Measurements from ENCODE around the gene SETD1B.
"Not testable (repeated sequence)": the region's sequence is repeated elsewhere in the genome, so short reads cannot be mapped to it uniquely, and the experiment has no call there.

Gene SETD1B

DNA sequence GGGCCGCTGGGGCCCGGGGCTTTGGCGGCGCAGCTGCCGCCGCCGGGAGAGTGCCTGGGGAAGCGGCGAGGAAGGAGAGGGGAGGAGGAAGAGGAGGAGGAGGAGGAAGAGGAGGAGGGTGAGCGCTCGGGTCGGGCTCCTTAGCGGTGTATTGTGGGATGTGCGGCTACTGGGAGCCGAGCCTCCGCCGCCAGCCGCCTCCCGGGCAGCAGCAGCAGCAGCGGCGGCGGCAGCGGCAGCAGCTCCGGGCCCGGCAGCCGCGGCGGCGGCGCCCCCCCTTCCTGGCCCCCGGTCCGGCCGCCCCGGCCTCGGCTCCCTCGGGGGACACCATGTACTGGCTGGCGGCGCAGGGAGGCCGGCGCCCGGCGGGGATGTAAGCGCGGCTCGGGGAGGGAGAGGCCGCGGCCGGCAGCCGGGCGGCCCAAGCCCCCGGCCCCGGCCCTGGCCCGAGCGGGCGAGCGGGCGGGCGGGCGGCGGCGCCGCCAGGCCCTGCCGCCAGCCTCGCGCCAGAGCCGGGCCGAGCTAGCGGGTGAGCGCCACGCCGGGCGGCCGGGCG, at the start of gene SETD1B:
TSS of gene SETD1B (plus strand) at position 149 of the 556 bp plus-strand sequence. CDS start 729 bp downstream, outside the sequence.
- peak; percentile 41 for DNase-seq

DNA sequence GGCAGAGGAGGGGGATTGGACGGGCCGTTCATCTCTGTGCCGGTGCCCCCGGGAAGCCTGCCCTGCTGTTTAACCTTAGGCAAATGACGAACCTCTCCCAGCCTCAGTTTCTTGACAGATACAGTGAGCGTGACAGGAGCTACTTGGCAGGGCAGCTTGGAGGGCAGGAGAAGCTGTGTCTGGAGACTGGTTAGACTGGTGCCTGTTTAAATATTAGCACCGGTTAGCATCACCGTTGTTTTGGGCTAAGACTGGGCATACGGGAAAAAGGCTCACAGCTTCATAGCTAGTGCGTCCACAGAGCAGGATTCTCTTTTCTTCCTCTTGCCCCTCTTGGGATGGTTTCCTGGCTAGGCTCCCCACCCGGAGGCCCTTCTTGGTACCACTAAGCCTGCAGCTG, 49.0 kb upstream of the SETD1B start:
- no peak for DNase-seq

GRCh38 chr12:121755591-121755990, 48.2 kb upstream of the SETD1B start:
- DNase-seq: no peak

DNA sequence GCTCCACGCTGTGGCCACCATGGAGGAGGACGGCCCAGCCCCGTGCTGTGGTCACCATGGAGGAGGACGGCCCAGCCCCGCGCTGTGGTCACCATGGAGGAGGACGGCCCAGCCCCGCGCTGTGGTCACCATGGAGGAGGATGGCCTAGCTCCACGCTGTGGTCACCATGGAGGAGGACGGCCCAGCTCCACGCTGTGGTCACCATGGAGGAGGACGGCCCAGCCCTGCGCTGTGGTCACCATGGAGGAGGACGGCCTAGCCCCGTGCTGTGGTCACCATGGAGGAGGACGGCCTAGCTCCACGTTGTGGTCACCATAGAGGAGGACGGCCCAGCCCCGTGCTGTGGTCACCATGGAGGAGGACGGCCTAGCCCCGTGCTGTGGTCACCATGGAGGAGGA, 45.3 kb upstream of the SETD1B start:
- DNase-seq: not testable (repeated sequence)

DNA sequence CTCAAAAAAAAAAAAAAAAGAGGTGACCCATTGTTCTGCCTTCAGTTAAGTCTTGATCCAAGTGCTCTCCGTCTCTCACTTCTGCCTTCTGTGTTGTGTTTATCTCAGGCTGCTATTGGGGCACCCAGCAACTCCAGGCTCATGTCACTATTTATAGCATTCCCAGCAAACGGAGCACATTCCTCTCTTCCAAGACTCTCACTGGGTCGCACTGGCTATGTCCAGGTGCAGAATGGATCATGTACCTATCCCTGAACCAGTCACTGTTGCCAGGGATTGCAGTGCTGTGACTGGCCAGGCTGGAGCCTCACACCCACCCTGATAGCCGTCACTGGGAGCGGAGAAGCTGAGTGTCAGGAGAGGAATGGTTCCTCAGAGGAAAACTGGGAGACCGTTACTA, 41.5 kb upstream of the SETD1B start:
- DNase-seq: no peak

DNA sequence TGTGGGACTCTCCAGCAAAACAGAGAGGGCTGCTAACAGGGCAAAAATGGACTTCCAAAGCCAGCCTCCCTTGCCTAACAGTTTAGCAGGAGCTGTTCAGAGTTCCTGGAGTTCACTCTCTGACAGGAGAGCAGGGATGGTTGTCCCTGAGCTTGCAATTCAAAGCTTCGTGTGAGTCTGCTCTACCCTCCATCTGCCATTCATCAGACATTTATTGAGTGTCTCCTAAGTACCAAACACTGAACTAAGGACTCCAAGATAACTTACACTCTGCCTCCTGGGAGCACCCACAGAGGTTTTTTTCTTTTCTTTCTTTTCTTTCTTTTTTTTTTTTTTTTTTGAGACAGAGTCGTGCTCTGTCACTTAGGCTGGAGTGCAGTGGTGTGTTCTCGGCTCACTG, 39.0 kb upstream of the SETD1B start:
- no peak for DNase-seq

DNA sequence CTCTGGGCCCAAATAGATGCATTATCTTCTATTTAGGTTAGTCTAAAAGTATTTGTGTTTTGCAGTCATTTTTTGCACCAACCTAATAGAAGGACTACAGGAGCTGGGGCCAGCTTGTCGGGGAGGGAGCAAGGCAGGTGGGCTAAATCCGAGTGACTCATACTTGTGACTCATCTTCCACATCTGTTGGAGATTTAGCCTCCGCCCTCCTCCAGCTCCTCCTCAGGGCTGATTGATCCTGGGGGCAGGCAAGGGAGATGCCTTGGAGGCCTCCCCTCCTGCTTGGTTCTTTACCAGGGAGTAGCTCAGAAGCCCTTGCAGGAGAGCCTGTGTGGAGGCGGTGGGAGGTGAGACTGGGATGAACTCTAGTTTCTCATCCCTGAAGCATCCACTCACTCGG, 38.2 kb upstream of the SETD1B start:
- no peak for DNase-seq

- no peak for DNase-seq
Observed at GRCh38 chr12:121766290-121767039, 37.3 kb upstream of the SETD1B start.

DNA sequence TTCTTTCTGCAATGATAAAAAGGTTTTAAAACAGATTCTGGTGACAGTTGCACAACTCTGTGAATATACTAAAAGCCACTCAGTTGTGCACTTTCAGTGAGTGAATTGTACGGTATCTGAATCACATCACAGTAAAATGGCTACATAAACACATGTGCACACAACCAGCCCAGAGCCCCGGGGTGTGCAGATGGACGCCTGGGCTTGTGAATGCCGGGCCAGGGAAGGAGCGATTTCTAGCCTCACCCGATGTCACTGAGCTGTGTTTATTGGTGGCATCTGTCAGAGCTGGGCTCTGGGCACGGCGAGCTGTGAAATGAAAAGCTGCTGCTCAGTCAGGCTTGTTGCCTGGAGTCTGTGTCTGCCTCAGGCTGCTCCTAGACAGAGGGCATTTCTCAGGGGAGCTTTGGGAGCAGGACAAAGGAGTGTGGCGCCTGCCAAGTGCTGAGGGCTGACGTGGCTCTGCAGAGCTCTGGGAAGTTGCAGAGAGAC, 36.2 kb upstream of the SETD1B start:
- DNase-seq: no peak

- DNase-seq: no peak
Observed at GRCh38 chr12:121769297-121769830, 34.4 kb upstream of the SETD1B start.

DNA sequence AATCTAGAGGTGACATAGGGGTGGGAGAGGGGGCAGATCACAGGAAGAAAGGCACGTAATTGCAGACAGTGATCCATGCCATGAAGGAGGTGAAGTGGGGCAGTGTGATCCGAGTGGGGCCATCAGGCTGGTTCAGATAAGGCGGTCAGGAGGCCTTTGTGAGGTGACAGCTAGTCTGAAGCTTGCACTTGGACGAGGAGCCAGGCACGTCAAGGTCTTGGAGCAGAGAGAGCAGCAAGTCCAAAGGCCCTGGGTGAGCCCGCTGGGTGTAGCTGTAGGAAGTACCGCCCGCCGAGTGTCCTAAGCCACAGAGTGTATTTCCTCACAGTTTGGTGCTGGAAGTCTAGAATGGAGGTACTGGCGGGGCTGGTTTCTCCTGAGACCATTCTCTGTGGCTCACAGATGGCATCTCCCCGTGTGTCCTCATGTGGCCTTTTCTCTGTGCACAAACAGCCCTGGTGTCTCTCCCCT, 33.9 kb upstream of the SETD1B start:
- DNase-seq: no peak

DNA sequence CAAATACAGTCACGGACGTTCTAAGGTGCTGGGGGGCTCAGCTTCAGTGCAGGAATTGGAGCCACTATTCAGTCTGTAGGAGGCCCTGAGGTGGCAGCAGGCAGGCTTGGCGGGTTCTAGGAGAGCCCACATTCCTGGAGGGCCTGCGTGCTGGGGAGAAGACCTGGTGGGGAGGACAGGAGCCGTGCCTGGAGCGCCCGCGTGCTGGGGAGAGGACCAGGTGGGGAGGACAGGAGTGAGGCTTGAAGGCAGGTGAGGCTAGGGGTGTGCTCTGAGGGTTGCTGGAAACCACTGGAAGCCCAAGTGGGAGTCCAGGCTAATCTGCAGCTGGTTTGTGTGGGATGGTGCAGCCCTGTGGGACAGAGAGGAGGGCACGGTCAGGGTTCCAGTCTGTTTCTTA, 33.4 kb upstream of the SETD1B start:
- DNase-seq: no peak

GRCh38 chr12:121770813-121771625, 32.8 kb upstream of the SETD1B start:
- DNase-seq: no peak

DNA sequence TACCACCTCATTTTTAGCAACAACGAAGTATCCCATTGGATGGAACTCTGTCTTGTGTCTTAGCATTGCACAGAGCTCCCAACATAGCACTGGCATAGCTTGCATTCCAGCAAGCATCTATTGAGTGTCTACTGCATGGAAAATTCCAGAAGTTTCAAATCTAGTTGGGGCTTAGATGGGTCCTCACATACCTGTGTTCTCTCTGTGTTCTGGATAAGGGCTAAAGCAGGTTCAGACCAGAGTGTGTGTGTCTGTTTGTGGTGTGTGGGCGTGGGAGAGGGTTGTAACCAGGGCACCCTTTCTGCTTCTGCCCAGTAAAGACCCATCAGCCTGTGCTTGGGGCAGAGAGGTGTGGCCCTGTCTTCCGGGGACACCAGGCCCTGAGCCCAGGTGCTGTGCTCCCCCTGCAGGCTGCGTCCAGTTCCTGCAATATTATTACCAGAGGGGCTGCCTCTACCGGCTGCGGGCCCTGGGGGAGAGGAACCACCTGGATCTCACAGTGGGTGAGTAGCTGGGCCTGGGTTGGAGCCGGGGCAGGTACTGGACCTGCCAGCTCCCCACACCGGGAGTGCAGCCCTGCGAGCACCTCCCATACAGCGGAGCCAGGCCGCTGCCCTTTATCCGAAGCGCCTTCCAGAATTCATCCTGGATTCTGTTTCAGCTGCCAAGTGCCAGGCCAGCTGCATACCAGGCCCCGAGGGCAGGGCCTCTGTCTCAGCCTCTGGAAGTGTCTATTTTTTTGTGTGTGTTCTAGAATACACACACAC, 30.6 kb upstream of the SETD1B start:
- peak; percentile 68 for DNase-seq

GRCh38 chr12:121774968-121775474, 28.8 kb upstream of the SETD1B start:
- no peak for DNase-seq

- no peak for DNase-seq
Observed at GRCh38 chr12:121775501-121775900, 28.3 kb upstream of the SETD1B start.

DNA sequence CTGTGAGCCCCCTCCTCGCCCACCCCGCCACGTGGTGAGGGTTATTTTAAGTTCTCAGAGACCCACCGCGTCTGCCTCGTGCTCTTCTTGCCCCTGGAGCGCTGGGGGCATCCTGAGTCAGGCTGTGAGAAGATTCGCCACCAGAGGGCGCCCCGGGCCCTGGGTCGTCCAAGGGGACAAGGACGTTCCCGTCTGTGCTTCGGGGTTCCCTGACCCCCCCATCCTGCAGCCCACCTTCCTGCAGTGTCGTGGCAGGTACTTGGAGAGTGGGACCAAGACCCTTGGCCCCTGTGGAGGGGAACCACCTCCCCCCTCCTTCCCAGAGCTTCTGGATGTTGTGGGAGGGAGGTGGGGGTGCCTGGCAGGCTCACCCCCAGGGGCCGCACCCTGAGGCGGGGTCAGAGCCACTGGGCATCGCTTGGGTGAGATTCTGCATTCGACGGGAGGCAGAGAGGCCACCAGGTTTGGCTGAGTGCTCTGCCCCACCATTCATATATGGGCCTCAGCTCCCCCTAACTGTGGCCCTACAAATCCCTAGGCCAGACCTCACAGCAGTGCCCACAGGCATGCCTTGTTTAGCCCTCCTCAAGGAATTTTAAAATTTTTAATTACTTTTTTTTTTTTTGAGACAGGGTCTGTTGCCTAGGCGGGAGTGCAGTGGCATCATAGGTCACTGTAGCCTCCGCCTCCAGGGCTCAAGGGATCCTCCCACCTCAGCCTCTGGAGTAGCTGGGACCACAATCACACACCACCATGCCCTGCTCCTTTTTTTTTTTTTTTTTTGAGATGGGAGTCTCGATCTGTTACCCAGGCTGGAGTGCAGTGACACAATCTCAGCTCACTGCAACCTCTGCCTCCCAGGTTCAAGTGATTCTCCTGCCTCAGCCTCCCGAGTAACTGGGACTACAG, 27.4 kb upstream of the SETD1B start:
- peak; percentile 76 for DNase-seq

GRCh38 chr12:121778567-121779421, 25.0 kb upstream of the SETD1B start:
- no peak for DNase-seq

DNA sequence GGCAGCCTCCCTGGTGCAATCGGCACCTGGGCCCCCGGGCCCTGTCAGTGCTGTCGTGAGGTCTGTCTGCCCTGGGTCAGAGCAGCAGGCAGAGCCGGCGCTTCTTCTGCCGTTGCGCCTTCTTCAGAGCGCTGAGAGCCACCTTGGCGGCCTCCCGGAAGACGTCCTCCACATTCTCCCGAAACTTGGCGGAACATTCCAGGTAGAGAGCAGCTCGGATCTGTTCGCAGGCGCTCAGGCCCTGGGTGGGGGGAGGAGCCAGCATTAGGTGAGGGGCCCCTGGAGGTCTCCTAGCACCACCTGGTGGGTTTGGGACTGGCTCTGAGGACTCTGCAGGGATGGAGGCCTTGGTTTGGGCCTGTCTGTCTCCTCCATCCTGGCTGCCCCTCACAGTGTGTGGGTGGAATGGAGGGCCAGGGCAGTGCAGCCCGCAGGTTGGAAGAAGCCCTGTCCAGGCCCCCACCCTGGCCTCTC, 24.4 kb upstream of the SETD1B start:
- no peak for DNase-seq

- no peak for DNase-seq
Observed at GRCh38 chr12:121780429-121780828, 23.4 kb upstream of the SETD1B start.

Data from activated effector memory CD4-positive, alpha-beta T cell treated with Interleukin-2 at 50 U/mL for 16 hours (primary cell).